ENCODE data around the gene PNPLA2. TPM values are rescaled to one million over a fixed set of nuclear protein-coding genes. Genes with fewer than 3 reads are reported as not detected.

PNPLA2 gene
- total RNA-seq, 1 experiment from 2014 or later, result 13.4 TPM

GRCh38 chr11:873706-874105 is 55.0 kb downstream of the PNPLA2 start:
- DNase-seq (ENCODE audit: low spot score), result no peak

Other genes starting within 250 kb of the PNPLA2 start
- 14.5 and 15.3 TPM in 2 replicates for gene PHRF1, start 242.4 kb upstream of the PNPLA2 start, total RNA-seq (2014; rRNA removed; shearing (Covaris generic))
- 11.7 and 11.9 TPM in 2 replicates for gene IRF7, start 203.0 kb upstream of the PNPLA2 start, total RNA-seq (2014; rRNA removed; shearing (Covaris generic))
- not detected in 2 replicates for gene CDHR5, start 194.0 kb upstream of the PNPLA2 start, total RNA-seq (2014; rRNA removed; shearing (Covaris generic))
- gene SCT, start 191.7 kb upstream of the PNPLA2 start, total RNA-seq (2014; rRNA removed; shearing (Covaris generic)), result not detected in 2 replicates
- gene DRD4, start 181.6 kb upstream of the PNPLA2 start, total RNA-seq (2014; rRNA removed; shearing (Covaris generic)), result not detected in 2 replicates
- gene DEAF1, start 123.7 kb upstream of the PNPLA2 start, total RNA-seq (2014; rRNA removed; shearing (Covaris generic)), result 24.9 and 29.9 TPM in 2 replicates
- gene TMEM80, start 123.1 kb upstream of the PNPLA2 start, total RNA-seq (2014; rRNA removed; shearing (Covaris generic)), result 15.8 and 16.4 TPM in 2 replicates
- 0.12 TPM in 1 of 2 replicates, not detected in the other for gene EPS8L2, start 112.7 kb upstream of the PNPLA2 start, total RNA-seq (2014; rRNA removed; shearing (Covaris generic))
- 600 and 603 TPM in 2 replicates for gene TALDO1, start 71.5 kb upstream of the PNPLA2 start, total RNA-seq (2014; rRNA removed; shearing (Covaris generic))
- gene GATD1, start 41.4 kb upstream of the PNPLA2 start, total RNA-seq (2014; rRNA removed; shearing (Covaris generic)), result 15.5 and 24.8 TPM in 2 replicates
- not detected in 2 replicates for gene CEND1, start 28.8 kb upstream of the PNPLA2 start, total RNA-seq (2014; rRNA removed; shearing (Covaris generic))
- 19.6 and 35.8 TPM in 2 replicates for gene SLC25A22, start 20.6 kb upstream of the PNPLA2 start, total RNA-seq (2014; rRNA removed; shearing (Covaris generic))
- 2.2 and 4.2 TPM in 2 replicates for gene PIDD1, start 13.7 kb upstream of the PNPLA2 start, total RNA-seq (2014; rRNA removed; shearing (Covaris generic))
- gene RPLP2, start 8.9 kb upstream of the PNPLA2 start, total RNA-seq (2014; rRNA removed; shearing (Covaris generic)), result 1,137 and 1,147 TPM in 2 replicates
- not detected in 2 replicates for gene CRACR2B, start 9.0 kb downstream of the PNPLA2 start, total RNA-seq (2014; rRNA removed; shearing (Covaris generic))
- gene CD151, start 14.0 kb downstream of the PNPLA2 start, total RNA-seq (2014; rRNA removed; shearing (Covaris generic)), result 825 and 1,008 TPM in 2 replicates
- 199 and 210 TPM in 2 replicates for gene POLR2L, start 23.6 kb downstream of the PNPLA2 start, total RNA-seq (2014; rRNA removed; shearing (Covaris generic))
- gene TSPAN4, start 23.9 kb downstream of the PNPLA2 start, total RNA-seq (2014; rRNA removed; shearing (Covaris generic)), result 117 and 131 TPM in 2 replicates
- gene CHID1, start 91.9 kb downstream of the PNPLA2 start, total RNA-seq (2014; rRNA removed; shearing (Covaris generic)), result 53.1 and 65.1 TPM in 2 replicates
- 25.1 and 25.3 TPM in 2 replicates for gene AP2A2, start 107.0 kb downstream of the PNPLA2 start, total RNA-seq (2014; rRNA removed; shearing (Covaris generic))
- gene MUC6, start 217.8 kb downstream of the PNPLA2 start, total RNA-seq (2014; rRNA removed; shearing (Covaris generic)), result not detected in 2 replicates